Measurements from ENCODE around the gene TTC22.

Gene TTC22

GRCh38 chr1:54742282-54742681 is 58.8 kb downstream of the TTC22 start:
- no peak for DNase-seq (ENCODE audit: low spot score)
- in situ Hi-C loops (cut with MboI; ENCODE audit: low sequenced_read_pairs, unreplicated experiment) = no loop called here
- no peak for TF ChIP-seq CTCF (IDR thresholded peaks at IDR 0.05; ENCODE audit: borderline replicate concordance, control extremely low read depth, extremely low read depth, insufficient read depth, missing control alignments)

GRCh38 chr1:54741531-54741930 is 59.6 kb downstream of the TTC22 start:
- no peak for TF ChIP-seq CTCF (IDR thresholded peaks at IDR 0.05; ENCODE audit: borderline replicate concordance, control extremely low read depth, extremely low read depth, insufficient read depth, missing control alignments)
- in situ Hi-C loops (cut with MboI; ENCODE audit: low sequenced_read_pairs, unreplicated experiment) = no loop called here
- no peak for DNase-seq (ENCODE audit: low spot score)

GRCh38 chr1:54738244-54738643 is 62.9 kb downstream of the TTC22 start:
- no peak for DNase-seq (ENCODE audit: low spot score)
- in situ Hi-C loops (cut with MboI; ENCODE audit: low sequenced_read_pairs, unreplicated experiment) = no loop called here
- TF ChIP-seq CTCF (IDR thresholded peaks at IDR 0.05; ENCODE audit: borderline replicate concordance, control extremely low read depth, extremely low read depth, insufficient read depth, missing control alignments) = no peak

- TF ChIP-seq CTCF (IDR thresholded peaks at IDR 0.05; ENCODE audit: borderline replicate concordance, control extremely low read depth, extremely low read depth, insufficient read depth, missing control alignments) = no peak
- in situ Hi-C loops (cut with MboI; ENCODE audit: low sequenced_read_pairs, unreplicated experiment) = no loop called here
- DNase-seq (ENCODE audit: low spot score) = no peak
These were observed 64.4 kb downstream of the TTC22 start for GRCh38 chr1:54736685-54737084.
